Left ventricle myocardium inferior (tissue), 1 donor: ENCODE results near the gene FHAD1. TPM values are rescaled to one million over a fixed set of nuclear protein-coding genes. Genes with fewer than 3 reads are reported as not detected.

Source experiments
- DNase-seq: peaks from one replicate; pipeline ENCODE4 v3.0.0-alpha.2; 2020
- H3K27ac ChIP-seq: fragments of 200-600 bp; replicated peaks from 2 replicates; pipeline ENCODE4 v1.8.0; 2021
- H3K27me3 ChIP-seq: fragments of 200-600 bp; 2 replicates; pipeline ENCODE4 v1.8.0; 2021; ENCODE audit warnings: low read depth
- H3K36me3 ChIP-seq: fragments of 200-600 bp; 2 replicates; pipeline ENCODE4 v1.8.0; 2021
- H3K4me1 ChIP-seq: fragments of 200-600 bp; 2 replicates; pipeline ENCODE4 v1.8.0; 2021
- H3K4me3 ChIP-seq: fragments of 200-600 bp; 2 replicates; pipeline ENCODE4 v1.8.0; 2021; ENCODE audit warnings: mild to moderate bottlenecking, moderate library complexity
- H3K9me3 ChIP-seq: fragments of 200-600 bp; replicated peaks from 2 replicates; pipeline ENCODE4 v1.8.0; 2021
- CTCF ChIP-seq: fragments of 200-600 bp; IDR thresholded peaks from 2 replicates; pipeline ENCODE4 v1.8.0; 2021; ENCODE audit warnings: antibody characterized with exemption, mild to moderate bottlenecking, borderline replicate concordance
- intact Hi-C: fragments of 100-400 bp; cut with micrococcal nuclease; formaldehyde crosslinking; loops from one replicate; pipeline ENCODE4 v1.11.0; 2022
- total RNA-seq: library from RNA; stranded (reverse); fragmentation: NEBNext Ultra II Directional; extraction: Animal tissue kit (Norgen Biotek cat#: 25700); gene quantifications from one replicate; pipeline ENCODE4 v1.2.1, GENCODE V29; 2021
- donor health status: DM: no; HTN: yes; CAD: no; lungs with severe emphysema.

Gene FHAD1
- total RNA-seq, 1 donor from 2014 or later = not detected

- no peaks in the 10 kb centered on the region for H3K27me3 ChIP-seq
- no peaks in the 10 kb centered on the region for H3K9me3 ChIP-seq
- H3K4me3 ChIP-seq = no peak overlapping the region
- intact Hi-C loops = no loop called here
- H3K36me3 ChIP-seq = peaks cover 26% of the 10 kb centered on the region
- no peak for DNase-seq
- H3K4me1 ChIP-seq = peaks cover 39% of the 10 kb centered on the region
- no peak overlapping the region for H3K27ac ChIP-seq
- no peak for TF ChIP-seq CTCF
Measured at GRCh38 chr1:15428815-15429435, 181.9 kb downstream of the FHAD1 start.

- no peak for TF ChIP-seq CTCF
- peaks cover 26% of the 10 kb centered on the region for H3K36me3 ChIP-seq
- intact Hi-C loops = loop anchor here (5.0 kb wide), 1 partner anchor 102 kb away; no protein-coding TSS in a partner anchor
- no peak for DNase-seq
- no peak overlapping the region for H3K4me3 ChIP-seq
- H3K27me3 ChIP-seq = no peaks in the 10 kb centered on the region
- no peak overlapping the region for H3K27ac ChIP-seq
- no peaks in the 10 kb centered on the region for H3K9me3 ChIP-seq
- H3K4me1 ChIP-seq = peaks cover 31% of the 10 kb centered on the region
Measured at GRCh38 chr1:15429701-15430149, 182.7 kb downstream of the FHAD1 start.

- peaks cover 25% of the 10 kb centered on the region for H3K4me1 ChIP-seq
- DNase-seq = peak; percentile 73
- H3K36me3 ChIP-seq = peaks cover 26% of the 10 kb centered on the region
- H3K27ac ChIP-seq = no peak overlapping the region
- H3K4me3 ChIP-seq = no peak overlapping the region
- H3K9me3 ChIP-seq = no peaks in the 10 kb centered on the region
- H3K27me3 ChIP-seq = no peaks in the 10 kb centered on the region
- TF ChIP-seq CTCF = peak; percentile 95
- intact Hi-C loops = loop anchor here (5.0 kb wide), 1 partner anchor 104 kb away; no protein-coding TSS in a partner anchor
Measured at GRCh38 chr1:15430787-15431570, 184.0 kb downstream of the FHAD1 start.

GRCh38 chr1:15431571-15431948 is 184.5 kb downstream of the FHAD1 start:
- no peaks in the 10 kb centered on the region for H3K27me3 ChIP-seq
- no peak overlapping the region for H3K4me3 ChIP-seq
- no peaks in the 10 kb centered on the region for H3K9me3 ChIP-seq
- H3K27ac ChIP-seq = no peak overlapping the region
- intact Hi-C loops = loop anchor here (5.0 kb wide), 1 partner anchor 104 kb away; no protein-coding TSS in a partner anchor
- peaks cover 26% of the 10 kb centered on the region for H3K36me3 ChIP-seq
- peaks cover 19% of the 10 kb centered on the region for H3K4me1 ChIP-seq
- no peak for DNase-seq
- no peak for TF ChIP-seq CTCF

- intact Hi-C loops = loop anchor here (5.0 kb wide), 1 partner anchor 105 kb away; no protein-coding TSS in a partner anchor
- no peak for TF ChIP-seq CTCF
- DNase-seq = no peak
- Histone ChIP-seq H3K9me3 (no peaks in the 10 kb centered on the region), H3K36me3 (peaks cover 22% of the 10 kb centered on the region), H3K4me1 (peaks cover 11% of the 10 kb centered on the region), H3K4me3 (no peak overlapping the region), H3K27ac (no peak overlapping the region), H3K27me3 (no peaks in the 10 kb centered on the region)
Measured at GRCh38 chr1:15432324-15432723, 185.3 kb downstream of the FHAD1 start.
